ENCODE results near the gene ZNF311. TPM values are rescaled to one million over a fixed set of nuclear protein-coding genes. Genes with fewer than 3 reads are reported as not detected.

Gene ZNF311
- total RNA-seq, 6 experiments from 2014 or later = 0.17 to 0.34 (median 0.21) TPM

GRCh38 chr6:28947831-28948270 is 57.3 kb downstream of the ZNF311 start:
- Mint-ChIP-seq H3K4me3 (peak overlapping the region; percentile 1; the same call in 1 of the 2 replicates), H3K36me3 (ENCODE audit: low read depth) (peaks cover 4% of the 10 kb centered on the region; the same call in 1 of the 2 replicates), H3K27me3 (ENCODE audit: insufficient read depth) (peaks cover 5% of the 10 kb centered on the region), H3K27ac (peak overlapping the region; percentile 42), H3K9me3 (peaks cover 4% of the 10 kb centered on the region; the same call in 1 of the 2 replicates), H3K4me1 (ENCODE audit: low read depth) (peaks cover 53% of the 10 kb centered on the region)
- peak; percentile 47 for DNase-seq
- no peak for TF ChIP-seq CTCF (IDR thresholded peaks at IDR 0.05)

- TF ChIP-seq CTCF (IDR thresholded peaks at IDR 0.05) = no peak
- Mint-ChIP-seq H3K27ac (peak overlapping the region; percentile 42), H3K36me3 (ENCODE audit: low read depth) (peaks cover 4% of the 10 kb centered on the region; the same call in 1 of the 2 replicates), H3K9me3 (peaks cover 4% of the 10 kb centered on the region; the same call in 1 of the 2 replicates), H3K4me1 (ENCODE audit: low read depth) (peaks cover 51% of the 10 kb centered on the region), H3K27me3 (ENCODE audit: insufficient read depth) (peaks cover 5% of the 10 kb centered on the region), H3K4me3 (no peak overlapping the region; the same call in 1 of the 2 replicates)
- DNase-seq = no peak
Measured at GRCh38 chr6:28947067-28947765, 57.9 kb downstream of the ZNF311 start.

- Mint-ChIP-seq H3K9me3 (peaks cover 4% of the 10 kb centered on the region; the same call in 1 of the 2 replicates), H3K4me1 (ENCODE audit: low read depth) (peaks cover 47% of the 10 kb centered on the region), H3K27ac (no peak overlapping the region), H3K4me3 (no peak overlapping the region), H3K36me3 (ENCODE audit: low read depth) (peaks cover 4% of the 10 kb centered on the region; the same call in 1 of the 2 replicates), H3K27me3 (ENCODE audit: insufficient read depth) (peaks cover 13% of the 10 kb centered on the region)
- DNase-seq = no peak
- no peak for TF ChIP-seq CTCF (IDR thresholded peaks at IDR 0.05)
Measured at GRCh38 chr6:28945349-28945748, 59.8 kb downstream of the ZNF311 start.

Other genes starting within 250 kb of the ZNF311 start
- 10 to 100 TPM; 35.9 to 40.6 (median 39.3) TPM for gene TRIM27, start 81.3 kb downstream of the ZNF311 start, total RNA-seq (2021; fragmentation: NEBNext Ultra II Directional; extraction: Animal tissue kit (Norgen Biotek cat#: 25700))
- not detected for gene OR2W1, start 39.9 kb upstream of the ZNF311 start, total RNA-seq (2021; fragmentation: NEBNext Ultra II Directional; extraction: Animal tissue kit (Norgen Biotek cat#: 25700))
- gene OR2B3, start 82.0 kb upstream of the ZNF311 start, total RNA-seq (2021; fragmentation: NEBNext Ultra II Directional; extraction: Animal tissue kit (Norgen Biotek cat#: 25700)) = not detected
- not detected for gene OR2J1, start 94.2 kb upstream of the ZNF311 start, total RNA-seq (2021; fragmentation: NEBNext Ultra II Directional; extraction: Animal tissue kit (Norgen Biotek cat#: 25700))
- not detected for gene OR2J3, start 102.7 kb upstream of the ZNF311 start, total RNA-seq (2021; fragmentation: NEBNext Ultra II Directional; extraction: Animal tissue kit (Norgen Biotek cat#: 25700))
- not detected for gene OR2J2, start 165.6 kb upstream of the ZNF311 start, total RNA-seq (2021; fragmentation: NEBNext Ultra II Directional; extraction: Animal tissue kit (Norgen Biotek cat#: 25700))